Frontal cortex (tissue), 1 donor: ENCODE measurements around the gene FBXW7. TPM values are rescaled to one million over a fixed set of nuclear protein-coding genes. Genes with fewer than 3 reads are reported as not detected.

Source experiments
- small RNA-seq: library from RNA; depleted of rRNA; stranded (forward); fragments of <200 nt; gene quantifications from one replicate; pipeline ENCODE3, GENCODE V24; 2014
- total RNA-seq: library from RNA; depleted of rRNA; stranded (reverse); fragments of >200 nt; gene quantifications from one replicate; pipeline ENCODE4 v1.2.3, GENCODE V29; 2014

Gene FBXW7
- total RNA-seq, 1 donor from 2014 or later = 433 TPM

Small RNA genes within 50 kb of the gene (small RNA-seq; reads per million reads assigned to genes)
- gene MIR3140 = not detected

Other genes with a start within 250 kb of the FBXW7 start
- under 0.01 TPM for gene TMEM154, start 143.9 kb upstream of the FBXW7 start, total RNA-seq
- 3.3 TPM for gene TIGD4, start 243.6 kb upstream of the FBXW7 start, total RNA-seq
- 50.5 TPM for gene ARFIP1, start 243.9 kb upstream of the FBXW7 start, total RNA-seq